Ishikawa (cell line): ENCODE data around the gene CHRNA5.

Source experiments
- EGR1 ChIP-seq: IDR thresholded peaks from 2 replicates; pipeline ENCODE4 v1.6.1; 2012
- RAD21 ChIP-seq: IDR thresholded peaks from 2 replicates; pipeline ENCODE4 v1.6.1; 2012; ENCODE audit warnings: low read depth
- TAF1 ChIP-seq: IDR thresholded peaks from 2 replicates; pipeline ENCODE4 v1.6.1; 2012; ENCODE audit warnings: low read depth, mild to moderate bottlenecking
- YY1 ChIP-seq: IDR thresholded peaks from 2 replicates; pipeline ENCODE4 v1.6.1; 2012; ENCODE audit warnings: low read depth

DNA sequence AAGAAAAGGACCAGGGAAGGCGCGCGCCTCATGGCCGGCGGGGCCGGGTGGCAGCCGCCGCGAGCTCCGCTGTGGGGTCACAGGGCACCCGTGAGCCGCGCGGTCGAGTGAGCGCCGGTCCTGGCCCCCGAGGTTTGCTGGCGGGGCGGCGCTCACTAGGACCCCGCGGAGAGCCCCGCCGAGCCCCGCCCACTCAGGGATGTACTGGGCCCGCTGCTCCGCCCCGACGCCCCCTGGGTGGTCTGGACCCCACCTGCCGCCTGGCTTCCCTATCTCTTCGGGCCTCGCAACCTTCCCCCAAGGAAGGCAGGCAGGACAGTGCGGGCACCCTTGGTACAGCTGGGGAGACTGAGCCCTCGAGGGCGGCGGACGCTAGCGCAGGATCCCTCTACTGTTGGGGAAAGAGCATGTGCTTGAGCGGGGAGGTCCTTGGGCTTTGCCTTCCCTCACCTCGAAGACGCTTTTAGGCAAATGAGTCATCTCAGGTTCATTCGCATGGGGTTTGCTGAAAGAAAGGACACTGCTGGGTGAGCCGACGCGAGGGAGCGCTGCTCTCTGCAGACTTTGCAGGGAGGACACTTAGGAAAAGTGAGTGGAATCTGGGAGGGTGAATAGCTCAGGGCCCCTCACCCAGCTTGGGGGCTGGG is 75.9 kb downstream of the CHRNA5 start, which contains the start of gene CHRNB4:
- TF ChIP-seq TAF1, result no peak; the same call in 1 of the 2 replicates
- no peak for TF ChIP-seq RAD21
- peak; percentile 43 for TF ChIP-seq YY1
- no peak for TF ChIP-seq EGR1
